ENCODE data around the gene KRTAP10-8.
"Not testable (repeated sequence)": the region's sequence is repeated elsewhere in the genome, so short reads cannot be mapped to it uniquely, and the experiment has no call there.

KRTAP10-8 gene

DNA sequence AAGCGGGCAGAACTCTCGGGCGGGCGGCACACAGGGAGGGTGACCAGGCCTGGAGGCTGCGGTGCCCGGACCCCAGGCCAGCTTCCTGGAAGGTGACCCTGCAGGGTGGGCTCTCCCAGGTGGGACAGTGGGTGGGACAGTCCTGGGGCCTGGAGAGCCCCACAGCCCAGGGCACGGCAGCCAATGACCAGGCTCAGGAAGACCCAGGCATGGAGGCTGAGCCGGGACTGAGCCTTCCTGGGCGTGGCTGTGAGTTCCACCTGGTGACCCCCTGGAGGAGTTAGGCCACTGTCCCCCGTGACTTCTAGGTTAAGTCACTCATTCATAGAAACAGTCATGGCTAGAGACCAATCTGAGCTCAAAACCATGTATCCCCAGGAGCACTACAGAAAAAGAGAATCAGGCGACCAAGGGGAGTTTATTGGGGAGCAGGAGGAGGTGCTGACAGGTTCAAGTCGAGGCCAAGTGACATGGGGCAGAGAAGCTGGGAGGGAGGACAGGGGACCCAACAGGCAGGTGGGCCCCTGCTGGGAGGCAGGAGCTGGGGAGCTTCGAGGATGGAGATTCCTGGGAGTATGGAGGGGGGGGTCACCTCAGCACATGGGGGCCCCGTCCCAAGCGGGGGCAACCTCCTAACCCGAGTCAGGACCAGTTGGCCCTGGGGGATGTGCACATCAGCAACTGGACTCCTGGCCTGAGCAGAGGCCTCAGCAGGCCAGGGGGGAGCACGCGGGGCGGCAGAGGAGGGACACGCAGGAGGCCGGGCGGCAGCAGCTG lies 32.6 kb upstream of the KRTAP10-8 start:
- DNase-seq (ENCODE audit: low read depth in 2 of 2): no peak

DNA sequence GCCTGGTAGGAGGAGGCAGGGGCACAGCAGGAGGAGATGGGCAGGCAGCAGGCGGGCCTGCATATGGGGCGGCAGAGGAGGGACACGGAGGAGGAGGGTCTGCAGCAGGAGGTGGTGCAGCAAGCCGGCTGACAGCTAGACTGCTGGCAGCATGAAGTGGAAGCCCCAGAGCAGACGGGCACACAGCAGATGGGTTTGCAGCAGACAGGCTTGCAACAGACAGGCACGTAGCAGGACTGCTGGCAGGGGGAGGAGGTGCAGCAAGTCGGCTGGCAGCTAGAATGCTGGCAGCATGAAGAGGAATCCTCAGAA lies 32.1 kb upstream of the KRTAP10-8 start:
- no peak for DNase-seq (ENCODE audit: low read depth in 2 of 2)

DNA sequence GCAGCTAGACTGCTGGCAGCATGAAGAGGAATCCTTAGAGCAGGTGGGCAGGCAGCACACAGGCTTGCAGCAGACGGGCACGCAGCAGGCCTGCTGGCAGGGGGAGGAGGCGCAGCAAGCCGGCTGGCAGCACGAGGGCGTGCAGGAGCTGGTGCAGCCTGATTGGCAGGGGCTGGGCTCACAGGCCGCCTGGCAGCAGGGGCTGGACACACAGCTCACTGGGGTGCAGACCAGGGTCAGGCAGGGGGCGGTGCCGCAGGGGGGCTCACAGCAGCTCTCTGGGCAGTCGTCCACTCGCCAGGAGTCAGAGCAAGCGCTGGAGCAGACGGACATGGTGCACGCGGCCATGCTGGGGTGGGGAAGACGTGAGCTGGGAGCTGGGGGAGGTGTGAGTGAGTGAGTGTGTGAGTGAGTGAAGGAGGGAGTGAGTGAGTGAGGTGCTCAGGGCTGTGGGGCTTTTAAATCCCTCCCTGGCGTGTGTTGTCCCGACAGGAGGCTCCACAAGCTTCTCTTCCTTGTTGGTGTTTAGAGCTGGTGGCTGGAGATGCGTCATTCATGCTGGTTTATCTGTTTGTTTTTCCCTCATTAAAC lies 31.6 kb upstream of the KRTAP10-8 start, which contains the start of gene KRTAP10-5:
TSS of gene KRTAP10-5 (minus strand) at position 374 of the 591 bp plus-strand sequence. CDS start at position 348, 26 bp downstream.
- not testable (repeated sequence) for DNase-seq (ENCODE audit: low read depth in 2 of 2)

DNA sequence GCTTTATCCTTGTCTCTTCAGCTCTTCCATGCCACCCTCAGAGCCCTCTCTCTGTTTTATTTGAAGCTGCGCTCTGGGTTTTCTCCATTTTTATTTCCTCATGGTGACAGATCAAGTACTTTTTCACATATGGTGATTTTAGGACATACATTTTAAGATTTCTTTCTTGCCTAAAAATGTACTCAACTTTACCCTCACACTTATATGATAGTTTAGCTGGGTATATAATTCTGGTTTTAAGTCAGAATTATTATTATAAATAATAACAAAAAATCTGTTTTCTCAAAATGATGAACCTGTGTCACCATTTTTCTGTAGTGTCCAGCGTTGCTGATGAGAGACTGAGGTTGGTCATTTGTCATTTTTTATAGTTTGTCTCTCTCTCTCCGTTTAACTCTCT lies 30.7 kb upstream of the KRTAP10-8 start:
- DNase-seq (ENCODE audit: low read depth in 2 of 2): no peak

DNA sequence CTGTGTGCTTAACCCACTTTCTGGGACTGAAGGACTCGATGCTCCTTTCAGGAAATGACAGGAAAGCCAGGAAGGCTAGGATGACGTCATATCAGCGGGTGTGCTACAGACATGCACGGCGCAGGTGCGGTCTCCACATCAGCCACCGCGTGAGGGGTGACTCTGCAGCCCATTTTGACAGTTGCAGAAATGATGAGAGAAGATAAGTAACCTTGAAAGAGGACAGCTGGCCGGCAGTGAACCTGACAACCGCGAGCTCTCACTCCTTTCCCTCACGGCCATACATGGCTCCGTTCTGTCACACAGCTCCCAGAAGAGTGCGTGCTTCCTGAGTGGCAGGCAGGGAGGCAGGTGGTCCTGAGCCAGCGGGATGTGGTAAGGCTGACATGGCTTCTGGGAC lies 29.8 kb upstream of the KRTAP10-8 start:
- DNase-seq (ENCODE audit: low read depth in 2 of 2): no peak

DNA sequence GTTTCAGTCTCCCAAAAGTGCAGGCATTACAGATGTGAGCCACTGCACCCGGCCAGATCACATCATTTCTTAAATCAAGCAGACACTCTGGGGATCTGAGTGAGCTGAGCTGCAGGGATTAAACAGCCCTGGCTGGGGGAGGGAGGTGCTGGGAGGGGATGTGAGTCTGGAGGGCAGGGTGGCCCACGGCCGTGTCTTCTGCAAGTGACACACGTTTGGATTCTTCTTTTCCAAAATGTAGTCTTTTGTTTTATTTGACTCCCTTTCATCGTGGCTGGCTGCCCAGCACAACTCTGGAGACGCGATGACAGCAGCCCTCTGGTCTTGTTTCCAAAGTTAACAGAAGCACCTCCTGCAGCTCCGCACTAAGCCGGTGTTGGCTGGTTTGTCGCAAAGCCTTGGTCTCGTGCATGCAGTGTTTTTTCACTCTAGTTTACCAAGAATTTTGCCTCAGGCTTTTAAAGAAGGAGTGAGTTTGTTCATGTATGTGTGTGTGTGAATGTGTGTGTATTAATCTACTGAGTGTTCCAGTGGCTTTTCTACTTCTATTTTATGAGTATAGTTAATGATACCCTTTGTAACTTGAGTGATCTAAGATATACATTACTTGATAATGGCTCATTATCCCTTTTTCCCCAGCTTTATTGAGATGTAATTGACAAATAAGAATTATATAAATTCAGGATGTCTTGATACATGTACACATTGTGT lies 28.6 kb upstream of the KRTAP10-8 start:
- no peak for DNase-seq (ENCODE audit: low read depth in 2 of 2)

DNA sequence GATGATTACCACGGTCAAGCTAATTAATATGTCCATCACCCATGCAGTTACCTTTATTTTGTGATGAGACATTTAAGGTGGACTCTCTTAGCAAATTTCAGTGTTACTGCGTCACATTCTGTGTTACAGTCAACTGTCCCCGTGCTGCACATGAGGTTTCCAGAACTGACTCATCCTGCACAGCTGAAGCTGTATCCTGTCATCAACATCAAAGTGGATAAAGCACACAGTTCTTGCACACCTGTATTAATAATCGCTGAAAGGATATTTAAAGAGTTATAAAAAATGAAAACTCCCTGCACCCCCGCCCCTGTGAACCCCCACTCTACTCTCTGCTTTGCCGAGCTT lies 28.1 kb upstream of the KRTAP10-8 start:
- DNase-seq (ENCODE audit: low read depth in 2 of 2): peak in 1 of 2 donors; percentile 5

DNA sequence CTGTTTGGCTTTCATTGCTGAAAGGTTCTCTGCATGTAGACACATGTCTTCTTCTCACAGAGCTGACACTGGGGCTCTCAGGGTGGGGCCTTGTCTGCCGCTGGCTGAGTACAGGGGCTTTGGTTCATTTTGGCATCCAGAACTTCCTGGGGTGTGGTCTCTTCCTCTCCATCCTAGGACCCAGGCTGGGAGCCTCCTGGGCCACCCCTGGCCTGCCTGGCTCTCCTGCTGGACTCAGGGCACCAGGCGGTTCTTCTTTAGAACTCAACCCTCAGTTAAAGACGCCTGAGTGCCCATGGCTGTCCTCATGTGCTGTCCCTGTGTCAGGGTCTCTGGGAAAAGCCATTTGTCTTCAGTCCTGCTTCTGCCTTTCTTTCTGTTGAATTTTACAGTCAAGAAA lies 26.0 kb upstream of the KRTAP10-8 start:
- no peak for DNase-seq (ENCODE audit: low read depth in 2 of 2)

DNA sequence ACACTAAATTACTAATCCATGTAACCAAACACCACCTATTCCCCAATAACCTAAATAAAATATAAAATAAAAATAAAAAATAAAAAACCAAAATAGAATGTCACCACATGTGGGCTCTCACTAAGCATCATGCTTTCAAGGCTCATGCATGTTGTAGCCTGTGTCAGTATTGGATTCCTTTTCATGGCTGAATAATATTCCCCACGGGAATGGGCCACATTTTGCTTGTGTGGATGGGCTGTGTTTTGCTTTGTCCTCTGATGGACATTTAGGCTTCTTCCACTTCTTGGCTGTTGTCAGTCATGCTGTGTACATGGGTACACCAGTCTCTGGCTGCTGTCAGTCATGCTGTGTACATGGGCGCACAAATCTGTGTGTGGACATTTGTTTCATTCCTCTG lies 22.8 kb upstream of the KRTAP10-8 start:
- DNase-seq (ENCODE audit: low read depth in 2 of 2): no peak

DNA sequence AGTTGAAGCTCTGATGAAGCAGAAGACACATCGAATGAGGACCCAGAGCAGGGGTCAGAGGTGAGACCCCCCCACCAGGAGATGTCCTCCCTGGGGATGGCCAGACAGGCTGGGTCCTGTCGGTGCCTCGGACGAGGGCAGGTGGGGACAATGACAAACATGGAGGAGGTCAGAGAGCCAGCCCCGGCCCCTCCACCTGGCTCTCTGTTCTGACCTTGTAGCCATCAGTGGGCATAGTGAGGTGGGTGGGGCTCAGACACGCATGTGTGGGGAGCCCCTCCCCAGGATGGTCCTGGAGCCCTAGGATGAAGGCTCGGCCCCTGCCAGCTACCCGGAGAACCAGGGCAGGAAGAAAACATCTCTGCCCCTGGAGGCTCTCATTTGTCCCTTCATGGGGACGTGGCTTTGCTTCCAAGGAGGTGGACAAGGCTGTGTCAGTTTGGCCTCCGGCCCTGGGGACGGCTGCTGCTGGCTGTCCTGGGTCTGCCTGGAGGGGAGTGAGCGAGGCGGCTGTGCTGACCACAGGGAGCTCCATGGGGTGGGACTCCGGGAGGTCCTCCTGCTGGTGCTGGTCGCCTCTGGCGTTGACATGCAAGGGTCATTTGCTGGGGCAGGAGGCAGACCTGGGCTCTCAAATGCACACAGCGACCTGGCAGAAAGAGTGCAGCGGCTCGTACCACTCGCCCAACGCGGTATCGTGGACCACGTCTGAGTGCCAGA lies 22.1 kb upstream of the KRTAP10-8 start:
- no peak for DNase-seq (ENCODE audit: low read depth in 2 of 2)

DNA sequence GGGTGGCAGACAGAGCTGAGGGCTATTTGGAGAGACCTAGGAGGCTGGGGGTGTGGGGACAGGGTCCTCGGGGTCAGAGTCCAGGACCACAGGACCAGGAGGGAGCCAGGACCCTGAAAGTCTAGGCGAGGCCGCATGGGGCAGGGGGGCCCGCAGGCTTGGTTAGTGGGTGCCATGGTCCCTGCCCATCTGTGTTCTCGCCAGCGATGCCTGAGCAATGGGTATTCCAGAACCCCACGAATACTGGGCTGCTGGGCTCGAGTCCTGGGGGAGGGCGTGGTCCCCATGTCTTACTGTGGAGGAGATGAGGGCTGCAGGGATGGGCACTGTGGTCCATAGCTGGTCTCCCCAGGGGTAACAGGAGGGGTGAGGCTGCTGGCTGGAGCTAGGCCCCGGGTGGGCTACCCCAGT lies 21.6 kb upstream of the KRTAP10-8 start:
- DNase-seq (ENCODE audit: low read depth in 2 of 2): no peak

DNA sequence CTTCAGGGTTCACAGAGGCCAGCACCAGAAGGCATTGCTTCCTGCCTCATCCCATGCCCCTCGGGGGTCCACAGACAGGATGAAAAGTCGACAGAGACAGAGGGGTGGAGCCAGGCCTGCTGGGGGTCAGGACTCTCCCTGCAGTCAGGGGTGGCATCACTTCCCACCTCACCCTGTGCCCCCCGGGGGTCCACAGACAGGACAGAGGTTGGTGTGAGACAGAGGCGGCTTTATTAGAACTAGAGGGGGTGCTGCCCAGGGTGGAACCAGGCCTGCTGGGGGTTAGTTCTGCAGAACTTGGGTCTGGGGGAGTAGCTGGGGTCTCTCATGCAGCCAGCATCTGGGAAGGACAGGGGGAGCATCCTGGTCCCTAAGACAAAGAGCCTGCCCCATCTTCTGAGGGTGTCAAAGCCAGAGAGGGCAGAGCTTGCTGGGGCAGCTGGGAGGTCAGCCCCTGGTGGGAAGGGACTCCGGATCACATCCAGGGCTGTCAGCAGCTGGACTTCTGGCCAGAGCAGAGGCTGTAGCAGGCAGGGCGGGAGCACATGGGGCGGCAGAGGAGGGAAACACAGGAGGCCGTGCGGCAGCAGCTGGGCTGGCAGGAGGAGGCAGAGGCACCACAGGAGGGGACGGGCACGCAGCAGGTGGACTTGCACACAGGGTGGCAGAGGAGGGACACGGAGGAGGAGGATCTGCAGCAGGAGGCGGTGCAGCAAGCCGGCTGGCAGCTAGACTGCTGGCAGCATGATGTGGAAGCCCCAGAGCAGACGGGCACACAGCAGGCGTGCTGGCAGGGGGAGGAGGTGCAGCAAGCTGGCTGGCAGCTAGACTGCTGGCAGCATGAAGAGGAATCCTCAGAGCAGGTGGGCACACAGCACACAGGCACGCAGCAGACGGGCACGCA lies 20.7 kb upstream of the KRTAP10-8 start:
- DNase-seq (ENCODE audit: low read depth in 2 of 2): not testable (repeated sequence)

DNA sequence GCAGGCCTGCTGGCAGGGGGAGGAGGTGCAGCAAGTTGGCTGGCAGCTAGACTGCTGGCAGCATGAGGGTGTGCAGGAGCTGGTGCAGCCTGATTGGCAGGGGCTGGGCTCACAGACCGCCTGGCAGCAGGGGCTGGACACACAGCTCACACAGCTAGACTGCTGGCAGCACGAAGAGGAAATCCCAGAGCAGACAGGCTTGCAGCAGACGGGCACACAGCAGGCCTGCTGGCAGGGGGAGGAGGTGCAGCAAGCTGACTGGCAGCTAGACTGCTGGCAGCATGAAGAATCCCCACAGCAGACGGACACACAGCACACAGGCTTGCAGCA lies 20.1 kb upstream of the KRTAP10-8 start:
- not testable (repeated sequence) for DNase-seq (ENCODE audit: low read depth in 2 of 2)

DNA sequence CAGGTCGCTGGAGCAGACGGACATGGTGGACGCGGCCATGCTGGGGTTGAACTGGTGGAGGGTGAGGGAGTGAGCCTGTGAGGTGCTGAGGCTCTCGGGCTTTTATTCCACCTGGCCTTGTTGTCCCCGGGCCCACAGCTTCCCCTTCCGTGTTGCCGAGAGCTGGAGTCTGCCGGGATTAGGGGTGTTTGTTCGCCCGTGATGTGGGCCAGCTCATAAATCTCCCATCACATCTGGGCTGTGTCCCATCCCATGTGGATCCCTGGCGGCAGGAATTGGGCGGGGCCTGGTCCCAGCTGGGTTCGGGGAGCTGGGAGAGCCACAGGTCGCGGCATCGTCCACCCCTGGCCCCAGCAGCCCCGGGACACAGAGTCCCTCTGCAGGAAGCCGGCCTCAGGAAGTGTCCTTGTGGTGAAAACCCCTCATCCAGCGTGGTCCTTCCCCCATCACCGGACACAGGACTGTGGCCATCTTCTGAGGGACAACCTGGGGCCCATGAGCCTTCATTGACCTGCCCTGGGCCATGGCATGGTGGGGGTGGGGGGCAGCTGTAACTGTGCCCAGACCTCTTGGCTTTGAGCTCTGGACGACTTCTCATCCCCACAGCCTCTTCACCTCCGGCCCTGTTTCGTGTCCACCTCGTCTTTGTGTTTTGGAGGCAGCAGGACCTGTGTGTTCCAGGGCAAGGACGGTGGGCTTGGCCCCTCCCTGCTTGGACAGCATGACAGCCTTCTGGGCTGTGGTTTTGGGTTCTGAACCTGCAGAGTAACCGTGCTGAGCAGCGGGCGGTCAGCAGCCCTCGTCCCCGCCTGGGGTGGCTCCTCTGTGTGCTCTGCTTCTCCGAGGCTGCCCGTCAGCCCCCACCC lies 19.2 kb upstream of the KRTAP10-8 start, which contains the start of gene KRTAP10-6:
TSS of gene KRTAP10-6 (minus strand) at position 60 of the 866 bp plus-strand sequence. CDS start at position 39, 21 bp downstream.
- no peak for DNase-seq (ENCODE audit: low read depth in 2 of 2)

DNA sequence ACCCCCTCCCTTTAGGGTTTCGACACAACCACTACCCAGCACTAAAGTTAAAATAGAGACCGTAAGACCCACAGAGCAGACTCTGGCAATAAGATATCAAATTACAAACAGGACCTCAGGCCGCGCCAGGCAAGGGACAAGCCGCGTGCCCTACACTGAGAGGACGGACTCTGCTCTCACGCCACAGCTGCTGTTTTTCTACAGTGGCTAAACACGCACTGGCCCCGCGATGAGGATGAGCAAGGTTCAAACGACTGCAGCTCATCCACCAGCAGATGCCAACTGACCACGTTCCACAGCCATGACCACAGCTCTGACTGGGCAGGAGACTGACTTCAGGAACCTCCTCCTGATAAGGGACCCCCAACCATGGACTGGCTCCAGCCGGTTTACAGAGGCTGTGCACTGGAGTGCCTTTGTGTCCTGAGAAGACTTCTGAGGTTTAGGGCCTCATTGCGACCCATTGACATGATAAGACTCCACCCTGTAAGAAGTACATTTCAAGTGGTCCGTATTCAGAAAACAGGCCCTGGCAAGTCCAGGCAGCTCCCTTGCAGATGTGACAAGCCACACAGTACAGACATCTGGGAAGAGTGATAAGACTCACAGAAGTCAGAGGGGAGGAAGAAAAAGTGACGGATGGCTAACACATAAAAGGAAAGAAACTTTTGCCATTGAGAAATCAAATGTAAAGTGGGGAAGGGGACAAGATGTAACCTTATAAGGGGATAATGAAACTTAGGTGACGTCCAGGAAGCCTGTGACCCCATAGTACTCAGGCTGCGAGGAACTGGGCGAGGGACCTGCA lies 18.1 kb upstream of the KRTAP10-8 start:
- no peak for DNase-seq (ENCODE audit: low read depth in 2 of 2)

DNA sequence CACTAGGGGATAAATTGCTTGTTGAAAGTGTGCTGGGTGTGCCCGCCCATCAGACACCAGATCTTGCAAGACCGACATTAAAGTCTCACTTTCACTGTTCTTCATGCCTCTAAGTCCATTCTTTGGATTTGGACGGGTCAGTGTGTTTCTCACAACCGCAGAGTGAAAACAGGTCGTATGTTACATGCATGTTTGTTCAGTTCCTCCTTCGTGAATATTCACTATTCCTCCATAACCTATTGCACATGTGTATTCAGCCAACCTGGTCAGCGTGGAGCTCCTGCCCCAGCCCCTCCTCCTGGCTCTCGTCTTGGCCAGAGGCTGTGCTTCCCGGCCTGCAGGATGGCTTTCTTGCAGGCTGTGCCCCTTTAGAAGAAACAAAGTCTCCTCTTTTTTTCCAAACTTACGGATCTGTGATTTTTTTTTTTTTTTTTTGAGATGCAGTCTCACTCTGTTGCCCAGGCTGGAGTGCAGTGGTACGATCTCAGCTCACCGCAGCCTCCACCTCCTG lies 17.4 kb upstream of the KRTAP10-8 start:
- DNase-seq (ENCODE audit: low read depth in 2 of 2): no peak

DNA sequence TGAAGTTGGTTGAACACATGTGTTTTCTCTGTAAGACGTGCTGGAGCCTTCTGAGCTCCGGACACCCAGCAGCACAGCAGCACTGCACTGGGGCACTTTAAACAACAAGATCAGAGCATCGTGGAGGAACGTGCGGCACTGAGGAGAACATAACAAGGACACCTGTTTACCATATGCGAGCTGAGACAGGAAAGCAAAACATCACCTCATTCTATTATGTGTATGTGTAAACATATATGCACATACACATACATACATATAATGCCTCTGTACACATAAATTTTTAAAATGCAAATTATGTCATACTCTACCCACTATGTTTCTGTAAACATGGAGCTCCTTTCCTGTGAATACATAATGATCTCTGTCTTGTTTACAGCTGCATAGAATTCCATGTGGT lies 16.4 kb upstream of the KRTAP10-8 start:
- no peak for DNase-seq (ENCODE audit: low read depth in 2 of 2)

DNA sequence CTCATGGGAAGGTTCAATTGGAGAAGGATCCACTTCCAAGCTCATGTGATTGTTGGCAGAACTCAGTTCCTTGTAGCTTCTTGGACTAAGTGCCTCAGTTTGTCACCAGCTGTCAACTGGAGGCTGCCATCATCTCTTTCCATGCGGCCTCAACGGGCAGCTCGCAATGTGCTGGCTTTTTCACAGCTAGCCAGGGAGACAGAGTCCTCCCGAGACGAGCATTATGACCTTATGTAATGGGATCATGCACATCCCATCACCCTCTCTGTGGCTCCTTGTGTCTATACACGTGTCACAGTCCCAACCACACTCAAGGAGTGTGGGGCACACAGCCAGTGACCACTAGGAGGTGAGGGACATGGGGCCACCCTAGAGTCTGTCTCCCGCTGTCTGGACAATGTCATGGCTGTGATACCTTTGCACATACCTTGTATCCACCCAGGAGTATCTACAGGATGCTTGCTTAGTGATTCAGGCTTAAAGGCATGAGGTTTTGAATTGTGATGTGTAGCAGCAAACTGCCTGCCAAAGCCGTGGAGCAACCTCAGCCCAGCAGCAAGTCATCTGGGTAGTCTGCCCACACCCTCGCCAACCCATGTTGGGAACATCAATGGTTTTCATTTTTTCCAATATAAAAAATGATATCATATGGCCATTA lies 15.7 kb upstream of the KRTAP10-8 start:
- DNase-seq (ENCODE audit: low read depth in 2 of 2): no peak

DNA sequence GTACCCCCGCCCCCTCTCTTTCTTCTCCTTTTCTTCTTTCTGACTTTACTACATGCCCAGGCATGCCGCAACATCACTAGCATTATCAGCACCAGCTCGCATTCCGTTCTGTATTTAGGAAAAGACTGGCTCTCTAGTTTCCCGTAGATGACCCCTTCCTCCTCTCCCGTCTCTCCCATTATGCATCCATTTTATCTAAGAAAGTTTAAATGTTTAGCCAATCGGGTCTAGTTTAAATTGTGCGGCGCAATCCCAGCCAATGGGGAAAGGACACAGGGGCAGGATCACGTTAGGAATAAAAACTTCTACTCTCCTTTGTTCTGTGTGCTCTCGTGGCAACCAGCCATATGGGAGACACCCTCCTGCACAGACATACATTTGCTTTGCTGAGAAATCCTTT lies 13.8 kb upstream of the KRTAP10-8 start:
- DNase-seq (ENCODE audit: low read depth in 2 of 2): no peak

Data from stimulated activated CD8-positive, alpha-beta memory T cell treated with anti-CD3 and anti-CD28 coated beads, Interleukin-7, amount 100 ng/mL, for 4 hours (primary cell).